Embryonic facial prominence (tissue), 1 donor: ENCODE data around the gene KIR3DL2.
"Not testable (repeated sequence)": the region's sequence is repeated elsewhere in the genome, so short reads cannot be mapped to it uniquely, and the experiment has no call there.

Experiments
- DNase-seq: peaks from one replicate; pipeline ENCODE4 v3.0.0-alpha.2; 2016; ENCODE audit errors: extremely low spot score

The KIR3DL2 gene

GRCh38 chr19:54850061-54850640 is at the start of gene KIR3DL2:
Gene KIR3DL2 (plus strand): TSS chr19:54850443. CDS start chr19:54850476, 33 bp downstream.
- not testable (repeated sequence) for DNase-seq

- DNase-seq: no peak
Measured at GRCh38 chr19:54803410-54803809, 46.8 kb upstream of the KIR3DL2 start, which contains the start of gene KIR2DL4. Gene KIR2DL4 (plus strand): TSS chr19:54803610. CDS start chr19:54803652, 42 bp downstream.

GRCh38 chr19:54804101-54804500 is 46.1 kb upstream of the KIR3DL2 start:
- no peak for DNase-seq

GRCh38 chr19:54804571-54804970 is 45.7 kb upstream of the KIR3DL2 start:
- DNase-seq: no peak

GRCh38 chr19:54805665-54806515 is 44.4 kb upstream of the KIR3DL2 start:
- no peak for DNase-seq

GRCh38 chr19:54806516-54806838 is 43.8 kb upstream of the KIR3DL2 start:
- no peak for DNase-seq

GRCh38 chr19:54814571-54814970 is 35.7 kb upstream of the KIR3DL2 start:
- not testable (repeated sequence) for DNase-seq

GRCh38 chr19:54816251-54816650 is 34.0 kb upstream of the KIR3DL2 start, which contains the start of gene KIR3DL1:
Gene KIR3DL1 (plus strand): TSS chr19:54816468.
- DNase-seq: not testable (repeated sequence)

- DNase-seq: no peak
Measured at GRCh38 chr19:54817670-54818536, 32.3 kb upstream of the KIR3DL2 start.

GRCh38 chr19:54824416-54824815 is 25.8 kb upstream of the KIR3DL2 start:
- DNase-seq: not testable (repeated sequence)

- DNase-seq: not testable (repeated sequence)
Measured at GRCh38 chr19:54825326-54825725, 24.9 kb upstream of the KIR3DL2 start.

- not testable (repeated sequence) for DNase-seq
Measured at GRCh38 chr19:54828064-54828463, 22.2 kb upstream of the KIR3DL2 start.

- DNase-seq: not testable (repeated sequence)
Measured at GRCh38 chr19:54832496-54832895, 17.7 kb upstream of the KIR3DL2 start, which contains the start of gene KIR2DS4. Gene KIR2DS4 (plus strand): TSS chr19:54832676.

GRCh38 chr19:54835126-54835525 is 15.1 kb upstream of the KIR3DL2 start:
- not testable (repeated sequence) for DNase-seq

- not testable (repeated sequence) for DNase-seq
Measured at GRCh38 chr19:54837522-54837921, 12.7 kb upstream of the KIR3DL2 start.

GRCh38 chr19:54843171-54843570 is 7.1 kb upstream of the KIR3DL2 start:
- not testable (repeated sequence) for DNase-seq

GRCh38 chr19:54850930-54851329 is 687 bp downstream of the KIR3DL2 start:
- DNase-seq: no peak

GRCh38 chr19:54851353-54851752 is 1.1 kb downstream of the KIR3DL2 start:
- DNase-seq: no peak

GRCh38 chr19:54855241-54855640 is 5.0 kb downstream of the KIR3DL2 start:
- DNase-seq: not testable (repeated sequence)

GRCh38 chr19:54858476-54858875 is 8.2 kb downstream of the KIR3DL2 start:
- DNase-seq: not testable (repeated sequence)

- DNase-seq: not testable (repeated sequence)
Measured at GRCh38 chr19:54859421-54859820, 9.2 kb downstream of the KIR3DL2 start.

- not testable (repeated sequence) for DNase-seq
Measured at GRCh38 chr19:54863459-54863858, 13.2 kb downstream of the KIR3DL2 start.
